Heart left ventricle (tissue), 13 donors: ENCODE results near the gene CDON.

Experiments
- CTCF ChIP-seq, 12 donors: fragments of 200-600 bp; sonication (generic) in 4 of 12; IDR thresholded peaks; one replicate each; pipeline versions ENCODE4 v1.5.0 to v1.8.0; 2018 to 2022; ENCODE audit warnings: antibody characterized with exemption in 12 of 12, mild to moderate bottlenecking in 5 of 12
- POLR2A ChIP-seq, 2 donors: fragments of 450-650 bp; IDR thresholded peaks; one replicate each; pipeline ENCODE4 v1.6.1; 2017; ENCODE audit warnings: antibody characterized with exemption in 2 of 2, mild to moderate bottlenecking in 2 of 2, moderate library complexity in 2 of 2
- donor health status: ischemic (EF 13 %, LVEDD 7.1; RV severe dilation, severe dysfunction).
- donor health status: DM: no; HTN: yes; CAD: no.
- donor health status: DM: no; HTN: no; CAD: no.
- donor health status: ischemic (EF 25% LVEDD 6.9; RV normal size, moderate dysfunction).
- donor health status: ischemic (EF 25% LVEDD 5.7; RV mildly dilated, moderate dysfunction).
- donor health status: ischemic (EF 35%, LVEDD 5.7; RV mildly dilated, moderate dysfunction).
- donor health status: nonischemic (EF 11% LVEDD 7.7; RV severe dilation, severe dysfunction).
- donor health status: DM: yes; HTN: yes; CAD: no.
- donor health status: PGD.
- donor health status: ischemic (EF 29% LVEDD 5.4; RV normal size, mild dysfunction).
- donor health status: nonischemic (EF 23%, LVEDD 6.1; RV moderate dilation, normal function).

- TF ChIP-seq CTCF (IDR thresholded peaks at IDR 0.05) (no peak), POLR2A (IDR thresholded peaks at IDR 0.05) (no peak)
These were observed 88.4 kb downstream of the CDON start for GRCh38 chr11:125974284-125974683.
